T-helper 1 cell treated with Interleukin-12 subunit alpha and Interleukin-12 subunit beta and Interleukin-4 antibody, amounts not matched to agents 30 μg/mL and 1 μg/mL, for 36 hours (primary cell): ENCODE data around the gene ABCD3.

Source experiments
- H3K27ac Mint-ChIP-seq: one replicate; pipeline ENCODE4 v1.8.0; 2021; ENCODE audit warnings: mild to moderate bottlenecking, mixed read lengths
- H3K27me3 Mint-ChIP-seq: one replicate; pipeline ENCODE4 v1.8.0; 2021; ENCODE audit warnings: low read depth, mixed read lengths
- H3K36me3 Mint-ChIP-seq: one replicate; pipeline ENCODE4 v1.8.0; 2021; ENCODE audit warnings: low read depth, mixed read lengths
- H3K4me1 Mint-ChIP-seq: one replicate; pipeline ENCODE4 v1.8.0; 2021; ENCODE audit warnings: low read depth, mixed read lengths
- H3K4me3 Mint-ChIP-seq: one replicate; pipeline ENCODE4 v1.8.0; 2021; ENCODE audit warnings: mild to moderate bottlenecking, moderate library complexity, mixed read lengths
- H3K9me3 Mint-ChIP-seq: one replicate; pipeline ENCODE4 v1.8.0; 2021; ENCODE audit warnings: mixed read lengths

The ABCD3 gene

GRCh38 chr1:94463056-94463764 lies 45.0 kb downstream of the ABCD3 start:
- H3K4me1 Mint-ChIP-seq, result peaks cover 1% of the 10 kb centered on the region
- H3K9me3 Mint-ChIP-seq, result no peaks in the 10 kb centered on the region
- H3K36me3 Mint-ChIP-seq, result peaks cover 11% of the 10 kb centered on the region
- no peak overlapping the region for H3K27ac Mint-ChIP-seq
- no peak overlapping the region for H3K4me3 Mint-ChIP-seq
- no peaks in the 10 kb centered on the region for H3K27me3 Mint-ChIP-seq

GRCh38 chr1:94463765-94464330 lies 45.7 kb downstream of the ABCD3 start:
- peaks cover 1% of the 10 kb centered on the region for H3K4me1 Mint-ChIP-seq
- H3K27me3 Mint-ChIP-seq, result no peaks in the 10 kb centered on the region
- no peak overlapping the region for H3K27ac Mint-ChIP-seq

GRCh38 chr1:94468708-94469107 lies 50.5 kb downstream of the ABCD3 start:
- Mint-ChIP-seq H3K4me3 (no peak overlapping the region), H3K4me1 (no peaks in the 10 kb centered on the region), H3K27me3 (no peaks in the 10 kb centered on the region), H3K36me3 (peaks cover 6% of the 10 kb centered on the region), H3K9me3 (no peaks in the 10 kb centered on the region), H3K27ac (no peak overlapping the region)

More at GRCh38 chr1:94463765-94464330, 45.7 kb downstream of the ABCD3 start:
- Mint-ChIP-seq H3K9me3 (no peaks in the 10 kb centered on the region), H3K36me3 (peaks cover 11% of the 10 kb centered on the region), H3K4me3 (no peak overlapping the region)

GRCh38 chr1:94471271-94471670 lies 53.1 kb downstream of the ABCD3 start:
- H3K4me3 Mint-ChIP-seq, result no peak overlapping the region
- no peaks in the 10 kb centered on the region for H3K9me3 Mint-ChIP-seq
- no peaks in the 10 kb centered on the region for H3K4me1 Mint-ChIP-seq
- H3K27ac Mint-ChIP-seq, result no peak overlapping the region
- no peaks in the 10 kb centered on the region for H3K27me3 Mint-ChIP-seq
- H3K36me3 Mint-ChIP-seq, result peaks cover 4% of the 10 kb centered on the region

GRCh38 chr1:94475232-94475631 lies 57.0 kb downstream of the ABCD3 start:
- no peaks in the 10 kb centered on the region for H3K9me3 Mint-ChIP-seq
- peaks cover 2% of the 10 kb centered on the region for H3K36me3 Mint-ChIP-seq
- no peaks in the 10 kb centered on the region for H3K27me3 Mint-ChIP-seq
- H3K4me1 Mint-ChIP-seq, result no peaks in the 10 kb centered on the region
- no peak overlapping the region for H3K4me3 Mint-ChIP-seq
- no peak overlapping the region for H3K27ac Mint-ChIP-seq

- Mint-ChIP-seq H3K27me3 (no peaks in the 10 kb centered on the region), H3K4me3 (no peak overlapping the region), H3K9me3 (no peaks in the 10 kb centered on the region), H3K27ac (no peak overlapping the region), H3K4me1 (no peaks in the 10 kb centered on the region), H3K36me3 (peaks cover 4% of the 10 kb centered on the region)
These were observed 61.5 kb downstream of the ABCD3 start for GRCh38 chr1:94479682-94480081.

GRCh38 chr1:94481473-94481933 lies 63.3 kb downstream of the ABCD3 start:
- Mint-ChIP-seq H3K4me3 (no peak overlapping the region), H3K9me3 (no peaks in the 10 kb centered on the region), H3K27me3 (no peaks in the 10 kb centered on the region), H3K36me3 (peaks cover 5% of the 10 kb centered on the region), H3K27ac (no peak overlapping the region), H3K4me1 (no peaks in the 10 kb centered on the region)

GRCh38 chr1:94486990-94487389 lies 68.8 kb downstream of the ABCD3 start:
- H3K4me3 Mint-ChIP-seq, result no peak overlapping the region
- H3K27me3 Mint-ChIP-seq, result no peaks in the 10 kb centered on the region
- H3K27ac Mint-ChIP-seq, result no peak overlapping the region
- peaks cover 8% of the 10 kb centered on the region for H3K36me3 Mint-ChIP-seq
- H3K9me3 Mint-ChIP-seq, result no peaks in the 10 kb centered on the region
- H3K4me1 Mint-ChIP-seq, result no peaks in the 10 kb centered on the region

- no peaks in the 10 kb centered on the region for H3K27me3 Mint-ChIP-seq
- peaks cover 9% of the 10 kb centered on the region for H3K36me3 Mint-ChIP-seq
- H3K4me3 Mint-ChIP-seq, result no peak overlapping the region
- H3K4me1 Mint-ChIP-seq, result no peaks in the 10 kb centered on the region
- no peak overlapping the region for H3K27ac Mint-ChIP-seq
- no peaks in the 10 kb centered on the region for H3K9me3 Mint-ChIP-seq
These were observed 72.4 kb downstream of the ABCD3 start for GRCh38 chr1:94490556-94490955.

- H3K36me3 Mint-ChIP-seq, result peaks cover 8% of the 10 kb centered on the region
- H3K27me3 Mint-ChIP-seq, result no peaks in the 10 kb centered on the region
- H3K27ac Mint-ChIP-seq, result no peak overlapping the region
These were observed 78.0 kb downstream of the ABCD3 start for GRCh38 chr1:94496076-94496755.

GRCh38 chr1:94501426-94501825 lies 83.2 kb downstream of the ABCD3 start:
- no peaks in the 10 kb centered on the region for H3K9me3 Mint-ChIP-seq
- H3K4me3 Mint-ChIP-seq, result no peak overlapping the region
- H3K27ac Mint-ChIP-seq, result no peak overlapping the region
- H3K4me1 Mint-ChIP-seq, result peaks cover 7% of the 10 kb centered on the region
- peaks cover 22% of the 10 kb centered on the region for H3K36me3 Mint-ChIP-seq
- H3K27me3 Mint-ChIP-seq, result no peaks in the 10 kb centered on the region

More at GRCh38 chr1:94496076-94496755, 78.0 kb downstream of the ABCD3 start:
- Mint-ChIP-seq H3K4me1 (no peaks in the 10 kb centered on the region), H3K4me3 (no peak overlapping the region), H3K9me3 (no peaks in the 10 kb centered on the region)

GRCh38 chr1:94501935-94502334 lies 83.7 kb downstream of the ABCD3 start:
- Mint-ChIP-seq H3K4me1 (peaks cover 7% of the 10 kb centered on the region), H3K36me3 (peaks cover 22% of the 10 kb centered on the region), H3K4me3 (no peak overlapping the region), H3K27me3 (no peaks in the 10 kb centered on the region), H3K9me3 (no peaks in the 10 kb centered on the region), H3K27ac (no peak overlapping the region)

- H3K9me3 Mint-ChIP-seq, result no peaks in the 10 kb centered on the region
- H3K4me1 Mint-ChIP-seq, result peaks cover 7% of the 10 kb centered on the region
- H3K27ac Mint-ChIP-seq, result no peak overlapping the region
- peaks cover 22% of the 10 kb centered on the region for H3K36me3 Mint-ChIP-seq
- H3K27me3 Mint-ChIP-seq, result no peaks in the 10 kb centered on the region
- H3K4me3 Mint-ChIP-seq, result no peak overlapping the region
These were observed 85.0 kb downstream of the ABCD3 start for GRCh38 chr1:94503153-94503552.

GRCh38 chr1:94504601-94505000 lies 86.4 kb downstream of the ABCD3 start:
- peaks cover 7% of the 10 kb centered on the region for H3K4me1 Mint-ChIP-seq
- peaks cover 20% of the 10 kb centered on the region for H3K36me3 Mint-ChIP-seq
- no peak overlapping the region for H3K4me3 Mint-ChIP-seq
- no peaks in the 10 kb centered on the region for H3K9me3 Mint-ChIP-seq
- no peak overlapping the region for H3K27ac Mint-ChIP-seq
- H3K27me3 Mint-ChIP-seq, result no peaks in the 10 kb centered on the region

GRCh38 chr1:94512816-94513215 lies 94.6 kb downstream of the ABCD3 start:
- peaks cover 8% of the 10 kb centered on the region for H3K36me3 Mint-ChIP-seq
- H3K27ac Mint-ChIP-seq, result no peak overlapping the region
- H3K4me3 Mint-ChIP-seq, result no peak overlapping the region
- H3K9me3 Mint-ChIP-seq, result no peaks in the 10 kb centered on the region
- H3K27me3 Mint-ChIP-seq, result no peaks in the 10 kb centered on the region
- no peaks in the 10 kb centered on the region for H3K4me1 Mint-ChIP-seq
